Adrenal gland (tissue), 12 donors: ENCODE results near the gene CCDC83. TPM values are rescaled to one million over a fixed set of nuclear protein-coding genes. Genes with fewer than 3 reads are reported as not detected.

Experiments
- DNase-seq, 7 donors: peaks; one replicate each; pipeline ENCODE4 v3.0.0-alpha.2; 2019 to 2020
- H3K27ac ChIP-seq, 5 donors: fragments of 200-600 bp; sonication (generic) in 4 of 5; 1 replicate in 3 of 5; 2 replicates in 2 of 5; pipeline versions ENCODE4 v1.5.1 to v1.8.0; 2016 to 2020; ENCODE audit warnings: mild to moderate bottlenecking in 1 of 5
- H3K27me3 ChIP-seq: fragments of 200-600 bp; 2 replicates; pipeline ENCODE4 v1.8.0; 2021
- H3K36me3 ChIP-seq, 2 donors: fragments of 200-600 bp; replicated peaks in 1 of 2; 1 replicate in 1 of 2; 2 replicates in 1 of 2; pipeline versions ENCODE4 v1.5.1 to v1.8.0; 2018 to 2022
- H3K4me1 ChIP-seq, 2 donors: fragments of 200-600 bp; replicated peaks in 1 of 2; 1 replicate in 1 of 2; 2 replicates in 1 of 2; pipeline versions ENCODE4 v1.5.1 to v1.8.0; 2018 to 2021
- H3K4me3 ChIP-seq, 4 donors: fragments of 200-600 bp; sonication (generic) in 3 of 4; one replicate each; pipeline ENCODE4 v1.5.1; 2016 to 2018
- H3K9me3 ChIP-seq, 3 donors: fragments of 200-600 bp; sonication (generic) in 1 of 3; replicated peaks in 1 of 3; 1 replicate in 2 of 3; 2 replicates in 1 of 3; pipeline versions ENCODE4 v1.5.1 to v1.8.0; 2016 to 2021
- CTCF ChIP-seq, 6 experiments: fragments of 450-650 bp in 4 of 6; fragments of 200-600 bp in 2 of 6; sonication (generic) in 1 of 6; IDR thresholded peaks; 1 replicate in 5 of 6; 2 replicates in 1 of 6; pipeline versions ENCODE4 v1.5.1 to v1.8.0; 2016 to 2021; ENCODE audit warnings: antibody characterized with exemption in 6 of 6, mild to moderate bottlenecking in 2 of 6, moderate library complexity in 1 of 6
- POLR2A ChIP-seq, 2 donors: fragments of 450-650 bp; IDR thresholded peaks; one replicate each; pipeline ENCODE4 v1.6.1; 2017; ENCODE audit warnings: antibody characterized with exemption in 2 of 2, mild to moderate bottlenecking in 2 of 2, moderate library complexity in 1 of 2
- WGBS, 4 donors: extraction: QIAGEN DNeasy Blood & Tissue Kit in 2 of 4; methylation state at CpG; one replicate each; pipeline versions ENCODE4 v1.1.5 to v1.1.7; 2013 to 2017; 5-methylcytosine and 5-hydroxymethylcytosine counted together
- intact Hi-C, 2 donors: fragments of 100-400 bp; cut with DNase I; formaldehyde crosslinking; loops; one replicate each; pipeline versions ENCODE4 v1.14.1 to v1.15.0; 2022 to 2023
- polyA plus RNA-seq, 3 donors: library from polyadenylated mRNA; stranded (reverse); fragments of 200-250 nt in 2 of 3; fragments of 350-450 nt in 1 of 3; fragmentation: Illumina TruSeq in 1 of 3; extraction: RNeasy Lipid Tissue Mini Kit (QIAGEN cat#74804) in 1 of 3; gene quantifications; one replicate each; pipeline ENCODE4 v1.2.3, GENCODE V29; 2013 to 2014
- total RNA-seq, 9 donors: library from RNA; depleted of rRNA in 4 of 9; stranded (reverse); fragments of >200 nt in 4 of 9; fragments of 120-200 nt in 1 of 9; fragmentation: NEBNext Ultra II Directional in 1 of 9; extraction: Animal tissue kit (Norgen Biotek cat#: 25700) in 1 of 9; gene quantifications; one replicate each; pipeline versions ENCODE4 v1.1.0 to v1.2.4, GENCODE V29; 2013 to 2023
- donor health status: healthy with polysubstance abuse.
- donor health status: Bipolar disorder and iron deficiency.
- donor health status: DM: yes; HTN: yes; CAD: no.
- donor health status: DM: no; HTN: no; CAD: no.
- donor health status: DM: no; HTN: no; CAD: no.
- donor health status: DM: yes; HTN: yes; CAD: no.

CCDC83 gene
- total and polyA plus RNA-seq, 12 donors = not detected

DNA sequence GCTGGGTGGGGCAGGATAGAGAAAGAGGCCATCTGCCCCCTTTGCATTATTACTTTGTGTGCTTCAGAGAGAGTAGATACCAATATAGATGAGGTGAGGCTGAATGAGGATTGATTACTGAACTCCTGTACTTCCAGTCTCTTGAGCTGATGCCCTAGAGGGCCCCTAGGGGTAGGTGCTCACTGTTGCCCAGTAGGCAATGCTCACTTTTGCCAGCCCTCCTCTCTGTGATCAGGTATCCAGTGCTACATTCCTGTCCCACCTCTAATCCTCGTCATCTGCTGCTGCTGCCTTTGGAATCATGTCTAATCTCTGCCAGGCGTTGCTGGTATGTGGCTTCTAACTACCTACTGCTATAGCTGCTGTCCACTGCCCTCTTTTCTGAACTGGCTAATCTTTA is 57.2 kb downstream of the CCDC83 start:
- TF ChIP-seq CTCF (IDR thresholded peaks at IDR 0.05) (no peak), POLR2A (IDR thresholded peaks at IDR 0.05) (no peak)
- Histone ChIP-seq H3K9me3 (no peaks in the 10 kb centered on the region), H3K4me1 (no peaks in the 10 kb centered on the region), H3K27ac (no peak overlapping the region), H3K36me3 (no peaks in the 10 kb centered on the region), H3K4me3 (no peak overlapping the region), H3K27me3 (no peaks in the 10 kb centered on the region)
- intact Hi-C loops = no loop called here
- 81 to 95% (median 92%) methylated on average over 2 of the region's 2 CpGs for WGBS, 4 donors
- DNase-seq = no peak

DNA sequence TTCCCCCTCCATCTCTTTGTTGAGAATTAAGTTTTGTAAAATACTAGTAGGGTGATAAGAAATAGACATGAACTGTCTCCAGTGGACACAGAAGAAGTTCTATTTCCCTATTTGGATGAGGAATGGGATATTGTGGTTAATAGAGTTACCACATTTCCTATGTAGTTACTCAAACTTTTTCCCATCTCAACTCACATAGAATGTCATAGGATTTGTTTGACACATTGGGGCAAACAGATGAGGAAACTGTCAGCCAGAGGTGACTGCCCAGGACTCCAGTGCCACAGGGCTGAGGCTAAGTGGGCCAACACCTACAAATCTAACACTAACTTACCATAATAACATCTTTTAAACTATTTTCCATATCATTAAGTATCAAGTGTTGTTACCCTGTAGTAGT is 58.3 kb downstream of the CCDC83 start:
- no peaks in the 10 kb centered on the region for H3K9me3 ChIP-seq
- no peaks in the 10 kb centered on the region for H3K36me3 ChIP-seq
- no peaks in the 10 kb centered on the region for H3K4me1 ChIP-seq
- TF ChIP-seq CTCF (IDR thresholded peaks at IDR 0.05) (no peak), POLR2A (IDR thresholded peaks at IDR 0.05) (no peak)
- no peak for DNase-seq
- no peak overlapping the region for H3K4me3 ChIP-seq
- H3K27me3 ChIP-seq = no peaks in the 10 kb centered on the region
- intact Hi-C loops = no loop called here
- no peak overlapping the region for H3K27ac ChIP-seq

DNA sequence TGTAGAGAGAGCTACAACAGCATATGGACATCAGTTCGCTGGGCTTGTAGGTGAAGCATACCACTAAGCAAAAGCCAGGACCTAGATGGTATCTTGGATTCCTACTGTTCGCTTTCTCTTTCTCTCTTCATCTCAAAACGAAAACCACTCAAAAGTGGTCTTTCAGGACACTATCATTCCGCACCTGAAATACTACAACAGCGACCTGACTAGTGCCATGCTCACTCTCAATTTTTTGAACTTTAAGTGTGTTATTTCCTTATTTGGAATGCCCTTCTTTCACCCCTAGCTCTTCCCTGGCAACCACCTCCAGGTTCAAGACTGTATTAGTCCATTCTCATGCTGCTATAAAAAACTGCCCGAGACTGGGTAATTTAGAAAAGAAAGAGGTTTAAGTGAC is 59.2 kb downstream of the CCDC83 start:
- Histone ChIP-seq H3K4me3 (no peak overlapping the region), H3K9me3 (no peaks in the 10 kb centered on the region), H3K36me3 (no peaks in the 10 kb centered on the region), H3K4me1 (no peaks in the 10 kb centered on the region), H3K27me3 (no peaks in the 10 kb centered on the region), H3K27ac (no peak overlapping the region)
- DNase-seq = no peak
- WGBS, 4 donors = 83 to 90% (median 87%) methylated on average over 6 of the region's 6 CpGs
- intact Hi-C loops = no loop called here
- TF ChIP-seq CTCF (IDR thresholded peaks at IDR 0.05) = no peak
- no peak for TF ChIP-seq POLR2A (IDR thresholded peaks at IDR 0.05)

DNA sequence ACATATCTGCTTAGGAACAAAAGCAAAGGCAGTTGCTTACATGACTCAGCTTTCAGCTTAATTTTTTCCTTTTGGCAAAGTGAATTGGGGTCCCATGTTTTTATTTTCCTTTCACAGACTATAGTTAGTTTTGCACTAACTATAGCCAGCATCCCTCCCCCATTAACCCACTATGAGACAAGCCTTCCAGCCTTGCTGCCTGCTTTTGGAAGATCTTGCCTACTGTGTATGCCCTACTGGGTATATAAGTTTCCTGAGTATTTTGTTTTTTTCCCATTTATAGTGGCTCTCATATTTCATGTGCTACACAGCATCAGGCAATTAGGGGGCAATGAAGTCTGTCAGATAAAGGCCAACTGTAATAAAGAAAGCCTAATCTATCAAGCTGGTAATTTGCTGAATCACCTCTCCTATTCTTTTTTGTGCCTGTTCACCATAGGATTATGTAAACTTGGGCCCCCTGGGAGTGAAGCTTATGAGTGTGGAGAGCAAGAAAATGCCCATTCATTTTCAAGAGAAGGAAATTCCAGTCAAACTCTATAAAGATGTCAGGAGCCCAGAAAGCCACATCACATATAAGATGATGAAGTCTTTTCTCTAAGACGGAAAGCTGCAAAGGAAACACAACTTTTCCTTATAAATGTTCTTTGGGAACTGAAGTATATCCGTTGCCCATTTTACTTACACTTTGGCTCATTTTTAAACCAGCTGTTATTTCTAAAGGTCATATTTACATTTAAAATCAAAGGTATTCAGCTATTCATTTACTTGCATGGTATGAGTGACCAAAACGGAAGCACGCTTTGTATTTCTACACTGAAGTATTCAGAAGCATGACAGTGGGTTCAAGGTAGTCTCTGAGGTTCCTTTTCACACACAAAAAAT is 64.0 kb downstream of the CCDC83 start:
- no peaks in the 10 kb centered on the region for H3K4me1 ChIP-seq
- no peak overlapping the region for H3K27ac ChIP-seq
- no peaks in the 10 kb centered on the region for H3K36me3 ChIP-seq
- H3K4me3 ChIP-seq = no peak overlapping the region
- H3K27me3 ChIP-seq = no peaks in the 10 kb centered on the region
- 75 to 86% (median 80%) methylated on average over 4 of the region's 4 CpGs for WGBS, 4 donors
- no peak for DNase-seq
- no peak for TF ChIP-seq CTCF (IDR thresholded peaks at IDR 0.05)
- TF ChIP-seq POLR2A (IDR thresholded peaks at IDR 0.05) = no peak
- intact Hi-C loops = no loop called here
- H3K9me3 ChIP-seq = no peaks in the 10 kb centered on the region
